Hematopoietic multipotent progenitor cell treated with erythropoietin and hydrocortisone succinate and interleukin-3 and kit ligand, for 4 days (in vitro differentiated cells): Measurements from ENCODE around the gene TAF5L.
"Not testable (repeated sequence)": the region's sequence is repeated elsewhere in the genome, so short reads cannot be mapped to it uniquely, and the experiment has no call there.

ENCODE experiments used
- DNase-seq: peaks from one replicate; pipeline ENCODE4 v3.0.0-alpha.2; 2015

Gene TAF5L

DNA sequence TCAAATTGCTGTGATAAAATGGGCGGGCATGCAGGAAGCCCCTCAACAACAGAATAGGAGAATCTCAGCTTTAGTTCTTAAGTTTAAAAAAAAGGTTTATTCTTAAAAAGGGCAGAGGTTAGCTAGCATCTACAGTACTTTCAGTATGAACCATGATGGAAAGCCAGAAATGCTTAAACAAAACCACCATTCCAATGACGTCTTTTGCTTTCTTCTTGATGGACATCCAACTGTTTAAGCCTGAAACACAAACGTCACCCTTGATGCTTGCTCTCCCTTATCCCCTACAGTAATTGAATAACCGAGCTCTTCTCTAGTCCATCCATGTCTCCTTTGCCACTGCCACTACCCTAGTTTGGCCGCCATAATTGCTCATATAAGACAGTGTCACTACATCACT lies 25.7 kb downstream of the TAF5L start:
- no peak for DNase-seq

DNA sequence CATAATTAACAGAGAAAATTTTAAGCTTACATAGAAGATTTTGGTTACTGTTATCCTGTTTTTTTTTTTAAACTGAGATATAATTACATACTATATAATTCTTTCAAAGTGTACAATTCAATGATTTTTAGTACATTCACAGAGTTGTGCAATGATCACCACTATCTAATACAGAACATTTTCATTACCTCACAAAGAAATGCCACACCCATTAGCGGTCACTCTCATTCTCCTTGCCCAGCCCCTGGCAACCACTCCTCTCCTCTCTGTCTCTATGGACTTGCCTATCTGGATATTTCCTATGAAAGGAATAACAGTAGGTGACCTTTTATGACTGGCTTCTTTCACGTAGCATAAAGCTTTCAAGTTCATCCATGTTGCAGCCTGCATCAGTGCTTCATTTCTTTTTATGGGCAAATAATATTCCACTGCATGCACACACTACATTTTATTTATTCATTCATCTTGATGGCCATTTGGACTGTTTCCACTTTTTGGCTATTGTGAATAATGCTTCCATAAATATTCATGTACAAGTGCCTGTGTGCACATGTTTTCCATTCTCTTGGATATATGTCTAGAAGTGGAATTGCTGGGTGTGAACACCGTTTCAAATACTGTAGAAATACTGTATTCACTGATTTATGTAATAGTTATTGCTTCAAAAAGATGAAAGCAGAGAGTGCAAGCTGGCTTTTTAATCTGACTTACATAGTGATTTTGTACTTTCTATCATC lies 26.5 kb downstream of the TAF5L start:
- peak; percentile 9 for DNase-seq

DNA sequence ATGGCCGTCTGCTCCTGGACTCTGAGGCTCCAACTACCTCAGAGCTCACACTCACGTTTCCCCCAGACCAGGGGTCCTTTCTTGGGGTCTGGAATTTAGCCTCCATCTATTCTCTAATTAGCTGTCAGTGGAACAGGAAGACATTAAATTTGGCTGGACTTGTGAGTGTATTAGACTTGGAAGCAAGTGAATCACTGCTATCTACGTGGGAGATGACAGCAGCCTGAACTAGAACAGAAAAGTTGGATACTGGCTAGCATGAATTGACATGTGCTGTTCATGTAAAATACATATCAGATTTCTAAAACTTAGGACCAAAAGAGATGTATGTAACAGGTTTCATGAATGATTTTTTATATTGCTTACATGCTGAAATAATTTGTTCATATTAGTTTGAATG lies 28.0 kb downstream of the TAF5L start:
- no peak for DNase-seq

DNA sequence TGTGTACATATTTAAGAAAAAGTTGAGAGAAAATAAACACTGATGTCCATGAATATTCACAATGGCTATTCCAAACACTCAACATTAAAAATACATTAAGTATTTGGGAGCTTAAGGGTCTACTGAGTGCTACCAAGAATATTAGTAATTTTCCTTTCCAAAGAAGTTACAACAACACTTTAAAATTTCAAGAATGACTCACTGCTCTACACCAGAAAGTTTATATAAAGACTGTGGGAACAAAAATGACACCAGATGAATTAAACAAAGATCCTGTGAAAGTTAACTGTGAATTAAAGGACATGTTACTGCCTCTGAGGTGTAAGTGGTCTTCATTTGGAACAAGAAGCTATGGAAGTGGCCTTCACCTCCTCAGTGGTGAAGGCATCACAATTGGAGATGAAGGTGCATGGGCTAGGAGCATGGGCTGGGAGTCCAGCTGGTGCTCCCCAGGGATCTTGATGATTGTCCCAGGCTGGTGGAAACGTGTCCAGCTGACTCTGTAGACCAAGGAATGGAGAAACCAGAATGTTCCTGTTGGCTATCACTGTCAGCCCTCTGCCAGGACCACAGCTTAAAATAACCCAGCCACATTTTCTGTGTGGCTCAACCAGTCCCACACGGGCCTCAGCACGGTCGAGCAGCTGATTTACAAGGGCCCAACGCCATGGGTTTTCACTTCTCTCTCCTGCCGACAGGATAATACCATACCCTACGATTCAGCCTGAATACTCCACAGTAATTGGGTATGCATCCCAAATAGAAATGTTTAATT lies 28.8 kb downstream of the TAF5L start:
- DNase-seq: no peak

DNA sequence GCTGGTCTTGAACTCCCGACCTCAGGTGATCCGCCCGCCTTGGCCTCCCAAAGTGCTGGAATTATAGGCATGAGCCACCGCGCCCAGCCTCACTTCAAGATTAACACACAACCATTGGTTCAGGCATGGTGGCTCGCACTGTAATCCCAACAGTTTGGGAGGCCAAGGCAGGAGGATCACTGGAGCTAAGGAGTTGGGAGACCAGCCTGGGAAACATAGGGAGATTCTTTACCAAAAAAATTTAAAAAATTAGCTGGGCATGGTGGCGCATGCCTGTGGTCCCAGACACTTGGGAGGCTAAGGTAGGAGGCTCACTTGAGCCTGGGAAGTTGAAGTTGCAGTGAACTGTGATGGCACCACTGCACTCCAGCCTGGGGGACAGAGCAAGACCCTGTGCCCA lies 30.0 kb downstream of the TAF5L start:
- DNase-seq: not testable (repeated sequence)

- no peak for DNase-seq
Observed at GRCh38 chr1:229594227-229595008, 31.5 kb downstream of the TAF5L start.

DNA sequence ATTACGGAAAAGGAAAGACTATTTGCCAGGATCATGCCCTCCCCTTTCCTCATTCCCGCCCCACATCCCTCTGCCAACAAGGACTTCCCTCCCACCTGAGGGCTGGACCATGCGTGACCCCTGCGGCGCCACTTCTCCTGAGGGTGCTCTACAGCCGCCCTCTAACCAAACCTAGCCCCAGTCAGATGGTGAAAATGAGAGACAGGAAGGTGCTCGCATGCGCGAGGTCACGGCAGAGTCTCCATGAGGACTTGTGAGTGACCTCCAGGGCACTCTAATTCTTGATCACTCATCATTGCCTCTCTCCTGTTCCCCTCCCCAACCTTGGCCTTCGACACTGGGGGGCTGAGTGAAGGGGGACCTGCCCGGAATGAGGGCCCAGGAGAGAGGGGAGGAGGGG lies 32.1 kb downstream of the TAF5L start:
- no peak for DNase-seq

- no peak for DNase-seq
Observed at GRCh38 chr1:229590119-229590518, 35.8 kb downstream of the TAF5L start.

- no peak for DNase-seq
Observed at GRCh38 chr1:229585338-229585737, 40.6 kb downstream of the TAF5L start.

- no peak for DNase-seq
Observed at GRCh38 chr1:229582715-229583114, 43.2 kb downstream of the TAF5L start.

DNA sequence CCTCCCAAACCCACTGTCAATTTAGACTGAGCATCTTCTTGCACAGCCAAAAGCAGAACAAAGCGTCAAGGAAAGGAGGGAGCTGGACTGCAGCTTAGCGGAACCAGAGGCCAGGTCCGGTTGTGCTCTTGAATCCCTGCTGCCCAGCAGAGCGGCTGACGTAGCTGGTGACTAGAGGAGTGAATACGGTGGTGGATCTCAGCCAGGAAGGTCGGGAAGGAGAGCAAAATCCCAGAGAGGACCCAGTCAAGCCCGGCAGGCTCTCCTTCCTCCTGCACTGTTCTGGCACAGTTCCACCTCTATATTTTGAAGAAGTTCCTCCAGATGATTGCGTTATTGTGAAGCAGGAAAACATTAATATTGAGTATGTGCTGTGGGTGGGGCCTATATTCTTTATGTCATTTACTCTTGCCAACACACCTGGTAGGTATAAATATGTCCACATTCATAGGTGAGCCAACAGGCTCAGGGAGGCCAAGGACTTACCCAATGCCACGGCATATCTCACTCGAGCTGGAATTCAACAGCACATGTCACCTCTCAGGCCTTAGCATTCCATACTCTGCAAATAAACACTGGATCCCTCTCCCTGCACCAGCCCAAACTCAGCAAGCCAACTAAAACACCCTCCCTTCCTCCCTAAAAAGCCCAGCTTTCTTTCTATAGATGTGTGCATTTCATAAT lies 43.8 kb downstream of the TAF5L start:
- DNase-seq: peak; percentile 23

DNA sequence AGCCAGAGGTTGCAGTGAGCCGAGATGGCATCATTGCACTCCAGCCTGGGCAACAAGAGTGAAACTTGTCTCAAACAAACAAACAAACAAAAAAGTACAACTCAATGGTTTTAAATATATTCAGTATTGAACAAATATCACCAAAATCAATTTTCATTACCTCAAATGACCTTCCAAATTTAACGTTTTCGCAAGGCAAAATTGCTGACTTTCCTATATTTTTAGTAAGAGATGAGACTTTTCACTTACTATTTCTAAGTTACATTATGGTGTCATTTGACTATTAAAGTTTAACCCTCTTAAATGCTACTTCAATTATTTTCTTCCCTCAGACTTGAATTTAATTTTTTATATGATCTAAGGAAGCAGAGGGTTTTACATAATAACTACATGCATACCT lies 44.4 kb downstream of the TAF5L start:
- no peak for DNase-seq

- peak; percentile 65 for DNase-seq
Observed at GRCh38 chr1:229579059-229579673, 46.8 kb downstream of the TAF5L start.

DNA sequence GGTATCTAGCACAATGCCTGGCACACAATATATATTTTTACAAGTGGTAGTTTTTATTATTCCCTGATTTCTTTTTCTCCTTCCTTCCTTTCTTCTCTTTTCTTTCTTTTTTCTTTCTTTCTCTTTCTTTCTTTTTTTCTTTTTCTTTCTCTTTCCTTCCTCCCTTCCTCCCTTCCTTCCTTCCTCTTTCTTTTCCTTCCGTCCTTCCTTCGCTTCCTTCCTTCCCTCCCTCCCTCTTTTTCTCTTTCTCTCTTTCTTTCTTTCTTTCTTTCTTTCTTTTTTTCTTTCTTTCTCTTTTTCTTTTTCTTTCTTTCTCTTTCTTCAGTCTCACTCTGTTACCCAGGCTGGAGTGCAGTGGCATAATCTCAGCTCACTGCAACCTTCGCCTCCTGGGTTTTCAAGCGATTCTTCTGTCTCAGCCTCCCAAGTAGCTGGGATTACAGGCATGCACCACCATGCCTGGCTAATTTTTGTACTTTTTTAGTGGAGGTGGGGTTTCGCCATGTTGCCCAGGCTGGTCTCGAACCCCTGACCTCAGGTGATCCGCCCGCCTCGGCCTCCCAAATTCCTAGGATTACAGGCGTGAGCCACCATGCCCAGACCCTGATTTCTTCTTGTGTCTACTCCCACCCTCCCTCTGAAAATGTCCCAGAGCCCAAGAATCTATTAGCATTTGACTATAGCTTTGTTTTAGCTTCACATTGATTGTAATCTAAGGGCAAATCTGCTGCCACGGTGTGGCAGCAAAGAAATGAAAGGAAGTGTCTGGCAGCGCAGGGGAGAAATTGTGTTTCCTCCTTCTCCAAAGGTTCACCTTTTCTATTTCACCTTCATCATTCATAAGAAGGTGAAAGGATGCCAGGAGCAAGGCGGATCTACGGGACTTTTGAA lies 47.5 kb downstream of the TAF5L start:
- DNase-seq: no peak

DNA sequence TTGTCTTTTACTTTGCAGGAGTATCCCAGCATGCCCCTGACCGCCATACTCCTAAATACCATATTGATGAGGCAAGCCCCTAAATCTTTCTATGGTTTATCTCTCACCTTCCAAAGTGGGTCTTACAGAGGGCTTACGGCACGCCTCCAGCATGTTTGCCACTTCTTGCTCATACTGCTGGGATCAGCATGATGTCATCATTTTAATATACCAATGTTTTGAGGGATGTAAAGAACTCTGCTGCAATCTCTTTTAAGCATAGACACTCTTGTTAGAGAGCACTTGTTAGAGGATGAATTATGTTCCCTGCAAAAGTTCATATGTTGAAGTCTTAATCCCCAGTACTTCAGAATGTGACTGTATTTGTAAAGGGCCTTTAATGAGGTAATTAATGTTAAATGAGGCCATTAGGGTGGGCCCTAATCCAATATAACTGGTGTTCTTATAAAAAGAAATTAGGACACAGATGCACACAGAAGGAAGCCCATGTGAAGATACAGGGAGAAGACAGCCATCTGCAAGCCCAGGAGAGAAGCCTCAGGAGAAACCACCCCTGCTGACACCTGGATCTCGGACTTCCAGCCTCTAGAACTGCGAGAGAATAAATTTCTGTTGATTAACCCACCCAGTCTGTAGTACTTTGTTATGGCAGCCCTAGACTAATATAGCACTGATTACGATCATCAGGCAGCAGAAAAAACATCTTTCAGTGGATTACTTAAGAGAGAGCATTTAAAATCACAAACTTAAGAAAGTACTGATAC lies 51.1 kb downstream of the TAF5L start:
- no peak for DNase-seq

- no peak for DNase-seq
Observed at GRCh38 chr1:229572286-229572685, 53.6 kb downstream of the TAF5L start.

DNA sequence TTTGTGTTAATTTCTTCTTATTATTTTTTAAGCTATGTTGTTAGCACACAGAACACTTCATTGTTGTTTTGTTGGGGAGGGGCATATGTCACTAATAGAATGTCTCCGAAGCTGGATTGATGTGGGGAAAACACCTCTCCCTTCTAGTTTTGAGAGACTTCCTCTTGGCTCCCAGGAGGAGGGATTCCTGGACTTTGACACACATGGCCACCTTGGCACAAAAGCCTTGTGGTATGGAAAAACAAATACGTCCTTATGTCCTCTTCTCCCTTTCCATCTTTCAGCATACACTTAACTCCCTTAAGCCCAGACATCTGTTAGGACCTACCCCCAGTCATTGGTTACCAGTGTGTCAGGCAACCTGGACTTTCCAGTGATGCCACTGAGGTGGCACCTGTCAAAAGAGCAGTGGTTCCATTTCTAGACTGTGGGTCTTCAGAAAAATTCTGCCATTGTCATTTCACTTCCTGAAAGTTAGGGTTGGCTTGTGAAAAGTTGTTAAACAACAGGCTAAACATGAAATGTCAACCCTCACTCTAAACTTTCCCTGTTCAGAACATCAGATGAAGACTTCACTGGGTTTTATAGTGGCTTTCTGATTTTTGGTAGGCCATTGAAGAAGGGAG lies 54.9 kb downstream of the TAF5L start:
- no peak for DNase-seq

DNA sequence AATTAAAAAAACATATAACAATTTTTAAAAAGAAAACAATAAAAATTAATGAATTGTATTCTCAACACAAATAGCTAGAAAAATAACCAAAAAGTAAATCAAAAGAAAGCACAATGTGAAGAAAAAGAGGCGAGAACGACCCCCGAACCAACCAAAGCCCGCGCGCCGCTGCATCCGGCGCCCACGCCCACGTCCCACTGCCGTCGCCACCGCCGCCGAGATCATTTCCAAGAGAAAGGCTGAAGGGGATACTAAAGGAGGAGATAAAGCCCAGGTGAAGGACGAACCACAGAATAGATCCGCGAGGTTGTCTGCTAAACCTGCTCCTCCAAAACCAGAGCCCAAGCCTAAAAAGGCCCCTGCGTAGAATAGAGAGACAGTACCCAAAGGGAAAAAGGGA lies 55.6 kb downstream of the TAF5L start:
- DNase-seq: no peak

DNA sequence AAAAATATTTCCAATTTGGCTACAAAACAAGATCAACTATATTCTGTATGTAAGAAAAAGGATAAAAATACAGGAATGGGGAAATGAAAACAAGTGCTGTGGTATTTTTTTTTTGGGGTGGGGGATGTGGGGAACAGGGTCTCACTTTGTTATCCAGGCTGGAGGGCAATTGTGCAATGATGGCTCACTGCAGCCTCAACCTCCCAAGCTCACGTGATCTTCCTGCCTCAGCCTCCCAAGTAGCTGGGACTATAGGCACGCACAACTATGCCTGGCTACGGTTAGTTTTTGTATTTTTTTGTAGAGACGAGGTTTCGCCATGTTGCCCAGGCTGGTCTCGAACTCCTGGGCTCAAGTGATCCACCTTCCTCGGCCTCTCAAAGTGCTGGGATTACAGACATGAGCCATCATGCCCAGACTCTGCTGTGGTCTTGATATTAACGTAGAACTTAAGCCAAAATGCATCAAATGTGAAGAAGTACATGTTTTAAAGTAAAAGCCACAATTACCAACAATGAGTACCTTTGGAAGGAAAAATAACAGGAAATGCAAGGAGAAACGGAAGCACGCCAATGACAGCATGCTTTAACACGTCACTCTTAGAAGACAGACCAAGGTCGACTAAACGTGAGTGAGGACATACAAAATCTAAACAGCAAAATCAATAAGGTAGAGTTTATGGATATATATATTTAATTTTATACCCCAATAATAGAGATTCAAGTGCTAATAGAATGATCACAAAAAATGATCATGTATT lies 58.6 kb downstream of the TAF5L start:
- no peak for DNase-seq

- DNase-seq: no peak
Observed at GRCh38 chr1:229563701-229564100, 62.2 kb downstream of the TAF5L start.
